Mucosa of stomach (tissue), 1 donor: ENCODE data around the gene SMG9.

ENCODE experiments used
- H3K27me3 ChIP-seq: one replicate; pipeline ENCODE4 v1.7.0; 2013; ENCODE audit warnings: mild to moderate bottlenecking, low read length; ENCODE audit not compliant: control insufficient read depth, insufficient read depth
- H3K36me3 ChIP-seq: one replicate; pipeline ENCODE4 v1.7.0; 2013; ENCODE audit warnings: low read length; ENCODE audit not compliant: control insufficient read depth, insufficient read depth
- H3K4me1 ChIP-seq: one replicate; pipeline ENCODE4 v1.7.0; 2013; ENCODE audit warnings: mild to moderate bottlenecking, low read length; ENCODE audit not compliant: control insufficient read depth, insufficient read depth
- H3K4me3 ChIP-seq: one replicate; pipeline ENCODE4 v1.7.0; 2013; ENCODE audit warnings: low read length
- H3K9ac ChIP-seq: one replicate; pipeline ENCODE4 v1.7.0; 2013; ENCODE audit warnings: mild to moderate bottlenecking, low read length, moderate library complexity
- H3K9me3 ChIP-seq: one replicate; pipeline ENCODE4 v1.7.0; 2013; ENCODE audit warnings: mild to moderate bottlenecking, low read length, moderate library complexity; ENCODE audit not compliant: control insufficient read depth
- donor health status: Pancreatic carcinoma.

SMG9 gene

DNA sequence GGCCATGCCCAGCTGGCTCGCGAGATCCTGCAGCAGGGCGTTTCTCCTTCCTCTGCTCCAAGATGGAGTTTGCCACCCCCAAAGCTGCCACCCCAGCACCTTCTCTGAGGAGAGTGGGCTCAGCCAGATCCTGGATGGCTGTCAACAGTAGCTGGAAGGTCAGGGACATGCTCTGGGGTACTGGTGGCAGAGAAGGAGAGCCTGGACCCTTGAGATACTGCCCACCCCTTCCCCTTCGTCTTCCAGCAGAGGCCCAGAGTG is 27.2 kb downstream of the SMG9 start:
- Histone ChIP-seq H3K4me3 (no peak overlapping the region), H3K9me3 (no peaks in the 10 kb centered on the region), H3K4me1 (no peaks in the 10 kb centered on the region), H3K27me3 (no peaks in the 10 kb centered on the region), H3K36me3 (peaks cover 22% of the 10 kb centered on the region), H3K9ac (no peak overlapping the region)

- Histone ChIP-seq H3K36me3 (peaks cover 21% of the 10 kb centered on the region), H3K9ac (no peak overlapping the region)
These were observed 27.8 kb downstream of the SMG9 start for GRCh38 chr19:43726736-43727592.

DNA sequence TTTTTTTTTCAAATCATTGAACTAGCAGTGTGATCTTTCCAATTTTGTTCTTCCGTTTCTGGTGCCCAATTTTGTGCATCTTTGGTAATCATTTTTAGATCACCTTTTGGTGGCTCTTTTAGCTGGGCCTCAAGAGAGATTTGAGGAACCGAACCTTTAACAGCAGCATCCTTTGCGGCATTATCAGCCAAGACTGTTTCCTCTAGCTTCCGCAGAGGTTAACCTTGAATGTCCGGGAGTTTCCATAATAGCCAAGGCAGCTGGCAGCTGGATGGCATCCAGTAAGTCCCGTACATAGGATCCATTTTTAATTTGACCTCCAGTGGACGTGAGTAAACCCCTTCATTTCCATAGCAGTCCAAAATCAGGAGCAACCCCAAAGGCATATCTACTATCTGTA is 29.3 kb downstream of the SMG9 start:
- no peaks in the 10 kb centered on the region for H3K9me3 ChIP-seq
- no peak overlapping the region for H3K9ac ChIP-seq
- H3K4me3 ChIP-seq = no peak overlapping the region
- no peaks in the 10 kb centered on the region for H3K27me3 ChIP-seq
- H3K36me3 ChIP-seq = peaks cover 9% of the 10 kb centered on the region
- no peaks in the 10 kb centered on the region for H3K4me1 ChIP-seq

More at GRCh38 chr19:43726736-43727592, 27.8 kb downstream of the SMG9 start:
- Histone ChIP-seq H3K9me3 (no peaks in the 10 kb centered on the region), H3K27me3 (no peaks in the 10 kb centered on the region), H3K4me3 (no peak overlapping the region), H3K4me1 (no peaks in the 10 kb centered on the region)

GRCh38 chr19:43724896-43725295 is 29.9 kb downstream of the SMG9 start:
- Histone ChIP-seq H3K9me3 (no peaks in the 10 kb centered on the region), H3K27me3 (no peaks in the 10 kb centered on the region), H3K4me1 (no peaks in the 10 kb centered on the region), H3K9ac (no peak overlapping the region), H3K4me3 (no peak overlapping the region), H3K36me3 (peaks cover 9% of the 10 kb centered on the region)

DNA sequence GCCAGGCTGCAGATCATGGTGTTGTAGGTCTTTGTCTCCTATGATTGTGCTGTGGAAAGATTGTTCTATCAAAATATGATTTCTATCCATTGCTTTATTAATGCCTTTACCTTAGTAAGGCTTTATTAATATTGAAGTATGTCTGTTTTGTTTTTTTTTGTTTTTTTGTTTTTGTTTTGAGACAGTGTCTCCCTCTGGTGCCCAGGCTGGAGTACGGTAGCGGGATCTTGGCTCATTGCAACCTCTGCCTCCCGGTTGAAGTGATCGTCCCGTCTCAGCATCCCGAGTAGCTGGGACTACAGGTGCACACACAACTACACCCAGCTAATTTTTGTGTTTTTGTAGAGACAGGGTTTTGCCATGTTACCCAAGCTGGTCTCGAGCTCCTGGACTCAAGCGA is 31.2 kb downstream of the SMG9 start:
- no peaks in the 10 kb centered on the region for H3K4me1 ChIP-seq
- H3K36me3 ChIP-seq = peaks cover 4% of the 10 kb centered on the region
- H3K27me3 ChIP-seq = no peaks in the 10 kb centered on the region
- H3K4me3 ChIP-seq = no peak overlapping the region
- H3K9me3 ChIP-seq = no peaks in the 10 kb centered on the region
- no peak overlapping the region for H3K9ac ChIP-seq

DNA sequence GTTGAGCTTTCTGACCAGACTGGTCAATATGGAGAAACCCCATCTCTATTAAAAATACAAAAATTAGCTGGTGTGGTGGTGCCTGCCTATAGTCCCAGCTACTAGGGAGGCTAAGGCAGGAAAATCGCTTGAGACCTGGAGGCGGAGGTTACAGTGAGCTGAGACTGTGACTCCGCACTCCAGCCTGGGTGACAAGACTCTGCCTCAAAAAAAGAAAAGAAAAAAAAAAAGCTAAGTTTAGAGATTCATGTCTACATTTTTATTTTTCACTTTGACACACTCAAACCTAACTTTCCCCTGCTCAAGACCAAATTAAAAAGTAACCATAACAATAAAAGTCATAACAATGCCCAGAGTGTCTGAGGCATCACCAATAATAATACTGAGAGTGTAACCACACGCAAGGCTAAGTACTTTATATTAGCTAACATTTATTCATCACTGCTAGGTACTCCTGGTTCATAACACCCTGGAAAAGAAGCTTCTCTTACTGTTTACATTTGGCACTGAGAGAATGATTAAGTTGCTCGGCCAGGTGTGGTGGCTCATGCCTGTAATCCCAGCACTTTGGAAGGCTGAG is 33.2 kb downstream of the SMG9 start:
- H3K4me3 ChIP-seq = no peak overlapping the region
- H3K9me3 ChIP-seq = no peaks in the 10 kb centered on the region
- no peak overlapping the region for H3K9ac ChIP-seq
- H3K4me1 ChIP-seq = no peaks in the 10 kb centered on the region
- H3K27me3 ChIP-seq = peaks cover 4% of the 10 kb centered on the region
- no peaks in the 10 kb centered on the region for H3K36me3 ChIP-seq

GRCh38 chr19:43720936-43721335 is 33.8 kb downstream of the SMG9 start:
- H3K36me3 ChIP-seq = no peaks in the 10 kb centered on the region
- H3K27me3 ChIP-seq = peaks cover 4% of the 10 kb centered on the region
- H3K9me3 ChIP-seq = no peaks in the 10 kb centered on the region
- H3K4me3 ChIP-seq = no peak overlapping the region
- H3K9ac ChIP-seq = no peak overlapping the region
- H3K4me1 ChIP-seq = no peaks in the 10 kb centered on the region

- Histone ChIP-seq H3K9me3 (no peaks in the 10 kb centered on the region), H3K4me1 (no peaks in the 10 kb centered on the region), H3K9ac (no peak overlapping the region), H3K27me3 (peaks cover 4% of the 10 kb centered on the region), H3K4me3 (no peak overlapping the region), H3K36me3 (no peaks in the 10 kb centered on the region)
These were observed 34.8 kb downstream of the SMG9 start for GRCh38 chr19:43719918-43720317.

- Histone ChIP-seq H3K9ac (no peak overlapping the region), H3K9me3 (no peaks in the 10 kb centered on the region), H3K27me3 (peaks cover 4% of the 10 kb centered on the region), H3K36me3 (no peaks in the 10 kb centered on the region), H3K4me3 (no peak overlapping the region), H3K4me1 (no peaks in the 10 kb centered on the region)
These were observed 35.3 kb downstream of the SMG9 start for GRCh38 chr19:43719378-43719868.

- Histone ChIP-seq H3K36me3 (no peaks in the 10 kb centered on the region), H3K9ac (no peak overlapping the region), H3K9me3 (no peaks in the 10 kb centered on the region), H3K4me1 (no peaks in the 10 kb centered on the region), H3K4me3 (no peak overlapping the region), H3K27me3 (peaks cover 4% of the 10 kb centered on the region)
These were observed 36.0 kb downstream of the SMG9 start for GRCh38 chr19:43718627-43719377.

- no peaks in the 10 kb centered on the region for H3K9me3 ChIP-seq
- no peaks in the 10 kb centered on the region for H3K4me1 ChIP-seq
- H3K27me3 ChIP-seq = peaks cover 4% of the 10 kb centered on the region
- H3K36me3 ChIP-seq = no peaks in the 10 kb centered on the region
- H3K4me3 ChIP-seq = no peak within 1 kb of the TSS
- no peak within 1 kb of the TSS for H3K9ac ChIP-seq
These were observed 39.0 kb downstream of the SMG9 start, which contains the start of gene IRGC for GRCh38 chr19:43715776-43716175. TSS of gene IRGC (plus strand) at chr19:43716076. CDS start at chr19:43718559, 2,483 bp downstream.

GRCh38 chr19:43713208-43713607 is 41.6 kb downstream of the SMG9 start:
- H3K9me3 ChIP-seq = no peaks in the 10 kb centered on the region
- no peak overlapping the region for H3K4me3 ChIP-seq
- no peak overlapping the region for H3K9ac ChIP-seq
- H3K36me3 ChIP-seq = no peaks in the 10 kb centered on the region
- H3K4me1 ChIP-seq = no peaks in the 10 kb centered on the region
- peaks cover 8% of the 10 kb centered on the region for H3K27me3 ChIP-seq
